Myocyte (in vitro differentiated cells): ENCODE measurements around the gene VAMP5. TPM values are rescaled to one million over a fixed set of nuclear protein-coding genes. Genes with fewer than 3 reads are reported as not detected.
A peak's percentile ranks its signal among the peaks of the same experiment; 100 is the strongest.
"Not testable (repeated sequence)": the region's sequence is repeated elsewhere in the genome, so short reads cannot be mapped to it uniquely, and the experiment has no call there.

ENCODE experiments used
- DNase-seq: peaks from one replicate; pipeline ENCODE4 v3.0.0-alpha.2; 2012; ENCODE audit warnings: low read depth
- total RNA-seq: library from RNA; depleted of rRNA; stranded (reverse); fragments of >200 nt; gene quantifications from 2 replicates; pipeline ENCODE4 v1.2.3, GENCODE V29; 2014

The VAMP5 gene
- total RNA-seq, 1 donor from 2014 or later = 127 TPM

DNA sequence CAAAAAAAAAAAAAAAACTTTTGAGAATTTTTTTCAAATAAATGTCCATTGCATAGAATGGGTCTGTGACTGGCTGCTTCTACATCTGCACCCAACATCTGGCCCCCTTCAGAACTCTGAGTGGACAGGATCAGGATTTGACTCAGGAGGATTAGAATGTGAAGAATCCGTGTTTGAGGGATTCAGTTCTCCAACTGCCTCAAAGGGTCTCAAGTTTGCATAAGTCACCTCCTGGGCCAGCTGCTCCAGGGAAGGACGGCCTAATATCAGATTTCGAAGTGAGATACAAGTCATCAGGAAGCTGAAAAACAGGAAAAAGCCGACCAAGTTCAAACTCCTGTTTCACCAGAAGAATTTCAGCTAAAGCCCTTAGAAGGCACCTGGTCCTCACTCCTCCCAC lies 34.4 kb upstream of the VAMP5 start:
- peak; percentile 96 for DNase-seq

DNA sequence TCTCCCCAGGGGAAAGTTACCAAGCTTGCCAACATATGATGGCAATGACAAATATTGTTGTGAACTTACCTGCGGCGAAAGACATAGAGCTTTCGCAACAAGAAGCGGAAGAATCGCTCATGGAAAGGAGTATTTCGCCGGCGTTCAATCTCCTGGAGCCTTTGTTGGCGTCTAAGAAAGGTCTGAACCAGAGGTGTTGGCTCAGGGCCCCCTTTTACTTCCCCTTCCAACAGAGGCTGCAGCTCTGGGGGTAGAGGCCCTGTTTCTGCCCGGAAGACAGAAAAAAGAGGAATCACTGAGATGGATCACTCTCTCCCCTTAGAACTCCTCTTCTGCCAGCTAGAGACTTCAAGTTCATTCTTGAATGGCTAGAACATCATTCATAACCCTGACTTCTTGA lies 33.7 kb upstream of the VAMP5 start:
- DNase-seq = no peak

DNA sequence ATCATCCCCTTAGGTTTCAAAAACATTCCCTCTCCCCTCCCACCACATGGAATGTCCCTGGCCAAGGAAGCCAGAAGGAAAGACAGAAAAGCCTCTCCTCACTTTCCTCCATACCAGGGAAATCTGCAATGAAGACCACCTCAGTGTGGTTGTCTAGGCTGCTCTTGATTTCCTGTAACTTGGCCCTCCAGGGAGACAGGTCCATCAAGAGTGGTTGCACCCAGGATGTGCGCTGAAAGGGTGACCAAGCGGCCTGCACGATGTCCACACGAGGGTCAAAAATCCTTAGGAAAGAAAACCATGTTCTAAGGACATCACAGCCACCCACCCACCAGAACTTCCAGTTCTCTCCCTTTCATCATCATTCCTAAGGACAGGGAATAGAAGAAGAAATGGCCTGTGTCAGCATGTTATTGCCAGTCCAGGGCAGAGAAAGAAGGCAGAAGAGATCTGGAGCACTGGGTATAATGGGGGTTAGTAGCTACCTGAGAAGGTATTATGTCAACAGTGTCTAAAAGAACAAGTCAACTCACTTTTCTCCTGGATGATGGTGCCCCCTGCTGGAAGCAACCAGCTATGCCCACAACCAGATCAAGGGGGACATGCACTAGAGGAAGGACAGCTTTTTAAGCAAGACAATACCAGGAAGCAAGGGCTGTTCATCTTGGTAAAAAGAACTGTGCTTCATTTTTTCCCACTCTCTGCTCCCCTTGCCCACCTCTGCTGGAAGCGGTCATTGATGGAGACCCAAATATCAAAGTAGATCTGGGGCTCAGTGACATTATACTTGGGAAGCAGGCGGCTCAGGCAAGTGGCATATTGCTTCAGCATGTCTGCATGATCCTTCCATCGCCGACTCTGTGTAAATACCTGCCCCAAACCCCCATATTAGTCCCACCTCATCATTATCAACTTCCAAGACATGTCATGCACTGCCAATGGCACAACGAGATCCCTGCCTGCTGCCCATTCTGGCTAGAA lies 32.2 kb upstream of the VAMP5 start:
- DNase-seq = peak; percentile 86

GRCh38 chr2:85553184-85553583 lies 31.0 kb upstream of the VAMP5 start:
- DNase-seq = no peak

- peak; percentile 83 for DNase-seq
These were observed 29.1 kb upstream of the VAMP5 start for GRCh38 chr2:85554980-85555612.

GRCh38 chr2:85557130-85557529 lies 27.1 kb upstream of the VAMP5 start:
- DNase-seq = no peak

DNA sequence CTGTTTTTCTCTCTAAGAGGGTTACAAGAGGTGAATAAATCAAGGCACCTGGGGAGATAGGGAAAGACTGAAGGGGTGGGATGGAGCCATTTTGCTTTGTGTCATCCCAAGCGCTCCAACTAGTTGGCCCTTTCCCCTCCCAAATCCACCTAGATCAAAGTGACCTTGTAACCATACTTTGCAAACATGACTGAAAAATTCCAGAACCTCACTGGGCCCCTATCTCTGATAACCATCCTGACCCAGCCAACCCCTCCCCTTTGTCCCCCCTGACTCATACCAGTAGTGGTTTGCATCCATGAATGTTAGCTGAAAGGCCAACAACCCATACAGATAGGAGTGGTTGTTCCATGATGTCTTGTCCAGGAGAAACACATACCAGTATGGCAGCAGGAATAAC lies 26.1 kb upstream of the VAMP5 start:
- DNase-seq = no peak

- DNase-seq = not testable (repeated sequence)
These were observed 23.9 kb upstream of the VAMP5 start for GRCh38 chr2:85560403-85560726.

DNA sequence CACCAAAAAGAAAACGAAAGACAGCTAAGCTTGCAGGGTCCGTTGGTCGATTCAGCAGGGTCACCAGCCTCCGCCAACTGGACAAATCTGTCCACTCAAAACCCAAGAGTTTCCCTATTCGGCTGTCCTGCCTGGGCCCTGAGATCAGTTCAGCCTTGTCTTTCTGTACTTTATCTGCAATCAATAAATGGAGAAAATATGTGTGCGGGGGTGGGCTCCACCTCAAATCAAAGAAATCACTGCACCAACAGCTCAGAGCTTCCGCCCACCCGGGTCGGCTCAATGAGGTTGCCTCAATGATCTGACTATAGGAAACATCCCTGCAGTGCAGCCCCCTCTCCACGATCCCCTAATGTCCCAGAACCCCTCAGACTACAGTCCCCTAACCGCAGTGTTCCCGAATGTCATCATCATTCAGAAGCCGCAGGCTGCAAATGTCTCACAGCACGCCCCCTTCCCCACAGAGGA lies 23.4 kb upstream of the VAMP5 start:
- DNase-seq = no peak

- peak; percentile 96 for DNase-seq
These were observed 22.7 kb upstream of the VAMP5 start, which contains the start of gene GGCX for GRCh38 chr2:85561280-85562212. Gene GGCX (minus strand): TSS chr2:85561493. CDS start chr2:85561428, 65 bp downstream.

DNA sequence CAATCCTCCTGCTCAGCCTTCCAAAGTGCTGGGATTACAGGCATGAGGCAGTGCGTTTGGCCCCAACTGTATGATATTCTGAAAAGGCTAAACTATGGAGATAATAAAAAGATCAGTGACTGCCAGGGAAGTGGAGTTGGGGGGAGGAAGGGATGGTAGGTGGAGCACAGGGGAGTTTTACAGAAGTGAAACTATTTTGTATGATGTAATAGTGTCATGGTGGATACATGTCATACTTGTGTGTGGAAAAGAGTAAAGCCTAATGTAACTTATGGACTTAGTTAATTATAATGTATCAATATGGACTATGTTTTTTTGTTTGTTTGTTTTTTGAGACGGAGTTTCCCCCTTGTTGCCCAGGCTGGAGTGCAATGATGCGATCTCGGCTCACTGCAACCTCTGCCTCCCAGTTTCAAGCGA lies 20.1 kb upstream of the VAMP5 start:
- no peak for DNase-seq

DNA sequence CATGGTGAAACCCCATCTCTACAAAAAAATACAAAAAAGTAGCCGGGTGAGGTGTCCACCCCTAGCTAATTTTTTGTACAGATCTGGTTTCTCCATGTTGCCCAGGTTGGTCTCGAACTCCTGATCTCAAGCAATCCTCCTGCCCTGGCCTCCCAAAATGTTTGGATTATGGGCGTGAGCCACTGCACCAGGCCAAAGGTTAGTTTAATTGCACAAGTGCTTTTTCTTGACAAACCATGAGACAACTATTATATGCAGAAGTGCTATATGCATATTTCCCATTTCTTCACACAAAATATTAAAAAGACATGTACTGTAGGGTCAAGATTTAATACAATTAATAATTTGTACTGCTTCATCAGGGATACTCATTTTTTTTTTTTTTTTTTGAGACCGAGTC lies 18.0 kb upstream of the VAMP5 start:
- DNase-seq = no peak

DNA sequence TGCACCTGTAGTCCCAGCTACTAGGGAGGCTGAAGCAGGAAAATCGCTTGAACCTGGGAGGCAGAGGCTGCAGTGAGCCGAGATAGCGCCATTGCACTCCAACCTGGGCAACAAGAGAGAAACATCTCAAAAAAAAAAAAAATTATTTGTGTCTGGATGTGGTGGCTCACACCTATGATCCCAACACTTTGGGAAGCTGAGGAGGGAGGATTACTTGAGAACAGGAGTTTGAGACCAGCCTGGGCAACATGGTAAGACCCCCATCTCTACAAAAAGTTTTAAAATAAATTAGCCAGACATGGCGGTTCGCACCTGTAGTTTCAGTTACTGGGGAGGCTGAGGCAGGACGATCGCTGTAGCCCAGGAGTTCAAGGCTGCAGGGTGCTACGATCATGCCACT lies 8.5 kb upstream of the VAMP5 start:
- DNase-seq = no peak

DNA sequence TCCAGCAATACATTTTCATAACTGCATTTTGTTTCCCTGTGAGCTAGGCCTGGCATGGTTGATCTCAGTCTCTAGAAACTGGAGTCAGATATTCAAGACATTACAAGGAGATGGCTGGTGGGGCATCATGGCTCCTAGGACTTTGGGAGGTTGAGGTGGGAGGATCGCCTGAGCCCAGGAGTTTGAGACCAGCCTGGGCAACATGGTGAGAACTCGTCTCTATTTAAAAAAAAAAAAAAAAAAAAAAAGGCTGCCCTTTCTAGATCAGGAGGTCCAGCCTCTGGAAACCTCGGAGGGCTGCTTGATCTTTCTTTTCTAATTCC lies 7.2 kb upstream of the VAMP5 start:
- no peak for DNase-seq

DNA sequence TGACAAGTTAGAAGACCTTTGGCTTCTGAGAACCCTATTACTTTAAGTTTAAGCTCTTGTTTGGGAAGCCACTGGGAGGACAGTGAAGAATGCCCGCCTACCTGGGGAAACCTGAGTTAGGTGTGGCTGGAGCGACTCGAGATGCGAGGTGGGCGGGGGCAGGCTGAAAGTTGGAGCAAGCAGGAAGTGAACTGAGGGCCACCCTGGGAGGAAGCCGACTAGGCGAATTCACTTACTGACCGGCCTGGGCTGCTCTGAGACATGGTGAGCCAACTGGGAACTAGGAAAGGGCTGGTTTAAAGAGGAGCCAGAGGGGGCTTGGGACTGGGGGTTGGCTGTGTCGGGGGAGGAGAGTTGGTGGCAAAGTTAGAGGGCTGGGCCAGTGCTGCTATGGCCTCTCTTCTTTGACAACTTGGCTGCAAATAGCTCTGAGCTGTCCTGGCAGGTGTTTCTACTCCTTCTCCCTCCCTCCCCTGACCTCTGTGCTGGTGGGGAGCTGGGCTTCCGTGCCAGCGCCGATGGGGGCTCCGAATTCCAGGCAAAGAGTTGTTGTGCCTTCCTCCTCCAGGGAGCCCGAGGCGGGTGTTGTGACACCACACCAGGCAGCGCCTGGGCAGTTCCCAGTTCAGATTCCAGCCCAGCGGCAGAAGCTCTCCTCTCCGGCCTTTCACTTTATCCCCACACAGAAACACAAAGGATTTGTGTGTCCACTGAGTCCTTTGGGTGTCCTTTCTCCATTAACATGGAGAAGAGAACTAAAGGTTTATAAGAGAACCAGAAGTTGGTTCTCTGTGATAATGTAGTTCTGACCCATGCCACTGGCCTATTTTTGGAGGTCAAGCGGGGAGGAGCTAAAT lies 6.6 kb upstream of the VAMP5 start, which contains the start of gene VAMP8:
TSS of gene VAMP8 (plus strand) at position 201 of the 857 bp plus-strand sequence. CDS start at position 262, 61 bp downstream.
- DNase-seq = peak; percentile 95

DNA sequence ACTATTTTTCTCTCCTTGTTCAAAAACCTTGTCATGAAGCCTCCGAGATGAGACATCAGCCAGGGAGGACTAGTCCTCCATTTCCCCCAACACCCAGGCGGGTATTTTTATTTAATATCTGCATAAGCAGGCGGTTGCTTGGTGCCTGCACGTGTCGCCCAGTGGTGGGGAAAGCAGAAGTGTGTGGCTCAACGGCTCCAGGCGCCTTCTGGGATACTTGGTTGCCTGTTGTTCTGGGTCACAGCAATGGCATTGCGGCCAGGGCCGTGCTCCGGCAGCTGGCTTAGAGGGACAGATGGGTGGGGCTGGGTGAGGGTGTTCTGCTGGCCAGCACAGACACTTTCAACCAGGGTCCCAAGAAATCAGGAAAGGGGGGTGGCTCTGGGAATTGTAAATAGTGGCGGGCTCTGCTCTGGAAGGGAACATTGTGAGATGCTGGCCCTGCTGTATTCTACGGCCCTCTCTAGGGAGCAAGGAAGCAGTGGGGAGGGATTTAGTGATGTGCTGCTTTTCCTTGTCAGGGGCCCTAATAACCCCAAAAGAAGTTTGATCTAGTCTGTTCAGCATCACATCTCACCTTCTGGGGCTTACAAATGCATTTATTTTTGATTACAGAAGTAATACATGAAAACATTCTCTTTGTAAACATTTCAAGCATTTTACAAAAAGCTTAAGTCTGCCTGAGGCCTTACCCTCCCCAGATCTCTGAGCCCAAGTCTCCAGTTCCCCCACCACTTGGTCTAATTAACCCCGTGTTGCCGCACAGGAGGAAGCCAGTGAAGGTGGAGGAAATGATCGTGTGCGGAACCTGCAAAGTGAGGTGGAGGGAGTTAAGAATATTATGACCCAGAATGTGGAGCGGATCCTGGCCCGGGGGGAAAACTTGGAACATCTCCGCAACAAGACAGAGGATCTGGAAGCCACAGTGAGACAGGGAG lies 5.7 kb upstream of the VAMP5 start:
- peak; percentile 93 for DNase-seq

- peak; percentile 57 for DNase-seq
These were observed 4.8 kb upstream of the VAMP5 start for GRCh38 chr2:85579266-85579935.

- no peak for DNase-seq
These were observed 4.0 kb upstream of the VAMP5 start for GRCh38 chr2:85580206-85580605.

- peak; percentile 15 for DNase-seq
These were observed 1.7 kb upstream of the VAMP5 start for GRCh38 chr2:85582492-85582891.
